Inflammatory macrophage treated with lipopolysaccharide for 4 hours (primary cell): ENCODE results near the gene CFL2.
"Not testable (repeated sequence)": the region's sequence is repeated elsewhere in the genome, so short reads cannot be mapped to it uniquely, and the experiment has no call there.

Experiments
- DNase-seq: peaks from one replicate; pipeline ENCODE4 v3.0.0-alpha.2; 2020

CFL2 gene

DNA sequence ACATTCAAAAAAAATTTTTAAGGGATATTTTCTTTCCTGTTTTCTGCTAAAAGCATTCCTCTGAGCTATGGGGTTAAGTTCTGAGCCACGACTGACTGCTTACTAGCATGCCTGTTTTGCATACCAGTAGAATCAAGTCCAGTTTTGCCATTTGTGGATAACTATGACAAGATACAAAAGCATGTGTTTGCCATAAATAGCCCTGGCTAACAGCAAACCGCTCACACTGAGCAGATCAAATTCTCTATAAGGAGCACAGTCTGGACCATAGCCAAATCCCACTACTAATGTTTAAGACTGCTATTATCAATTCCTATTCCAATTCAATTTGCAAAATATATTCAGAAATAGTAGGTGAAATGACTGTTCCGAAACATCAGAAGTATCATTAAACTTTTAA is 3.2 kb downstream of the CFL2 start:
- DNase-seq = no peak

GRCh38 chr14:34710744-34711143 is 3.6 kb downstream of the CFL2 start:
- no peak for DNase-seq

- no peak for DNase-seq
Observed at GRCh38 chr14:34710006-34710405, 4.4 kb downstream of the CFL2 start.

DNA sequence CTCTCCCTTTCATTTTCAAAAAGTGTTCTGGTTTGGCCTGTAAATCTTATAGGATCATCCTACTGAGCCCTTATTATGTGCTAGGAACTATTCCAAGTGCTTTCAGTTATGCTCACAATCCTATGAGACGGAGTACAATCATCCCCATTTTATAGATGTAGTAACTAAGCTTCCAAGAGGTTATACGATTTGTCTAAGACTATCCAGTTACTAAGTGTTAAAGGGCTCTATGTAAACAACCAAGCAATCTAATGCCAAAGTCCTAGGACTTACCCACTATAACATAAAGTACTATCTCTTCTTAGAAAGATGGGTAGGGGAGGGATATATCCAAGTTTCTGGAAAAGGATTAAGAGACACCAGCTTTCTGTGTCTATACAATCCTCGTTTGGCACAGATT is 6.7 kb downstream of the CFL2 start:
- DNase-seq = no peak

- DNase-seq = no peak
Observed at GRCh38 chr14:34701808-34702207, 12.6 kb downstream of the CFL2 start.

GRCh38 chr14:34700622-34701130 is 13.7 kb downstream of the CFL2 start:
- no peak for DNase-seq

DNA sequence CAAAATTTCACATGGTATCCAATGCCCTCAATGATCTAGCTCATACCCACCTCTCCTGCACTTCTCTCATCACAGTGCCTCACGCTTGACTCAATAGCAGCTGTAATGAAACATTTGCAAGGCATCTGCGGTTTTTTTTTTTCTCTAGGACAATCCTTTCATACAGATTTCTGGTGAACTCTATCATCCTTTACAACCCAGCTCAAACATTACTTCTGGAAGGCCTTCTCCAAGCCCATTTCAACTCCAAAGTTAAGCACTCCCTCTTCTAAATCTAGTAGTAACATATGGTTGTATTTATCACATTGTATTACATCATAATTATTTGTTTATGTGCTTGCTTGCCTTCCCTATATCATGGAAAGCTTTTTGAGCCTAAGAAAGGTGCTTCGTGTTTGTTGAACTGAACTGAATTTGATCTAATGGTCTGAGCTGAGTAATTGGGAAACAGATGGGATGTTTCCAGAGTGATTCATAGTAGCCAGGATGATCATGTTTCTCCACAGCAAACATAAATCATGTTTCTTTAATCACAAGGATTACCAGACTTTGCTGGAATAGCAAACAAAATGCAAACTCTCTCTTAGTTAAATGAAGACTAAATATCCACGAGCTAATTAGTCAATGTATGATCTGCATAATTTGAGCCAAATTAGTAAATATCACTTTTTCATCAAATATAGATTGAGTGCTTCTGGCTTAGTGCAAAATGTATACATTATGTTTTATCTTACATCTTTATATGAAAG is 14.3 kb downstream of the CFL2 start:
- no peak for DNase-seq

DNA sequence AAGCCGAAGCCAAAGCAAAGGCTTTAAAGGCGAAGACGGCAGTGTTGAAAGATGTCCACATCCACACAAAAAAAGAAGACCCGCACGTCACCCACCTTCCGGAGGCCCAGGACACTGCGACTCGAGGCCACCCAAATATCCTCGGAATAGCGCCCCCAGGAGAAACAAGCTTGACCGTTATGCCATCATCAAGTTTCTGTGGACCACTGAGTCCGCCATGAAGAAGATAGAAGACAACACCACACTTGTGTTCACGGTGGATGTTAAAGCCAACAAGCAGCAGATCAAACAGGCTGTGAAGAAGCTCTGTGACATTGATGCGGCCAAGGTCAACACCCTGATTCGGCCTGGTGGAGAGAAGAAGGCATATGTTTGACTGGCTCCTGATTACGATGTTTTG is 20.2 kb downstream of the CFL2 start:
- DNase-seq = not testable (repeated sequence)

- peak; percentile 10 for DNase-seq
Observed at GRCh38 chr14:34693228-34693939, 21.0 kb downstream of the CFL2 start.

DNA sequence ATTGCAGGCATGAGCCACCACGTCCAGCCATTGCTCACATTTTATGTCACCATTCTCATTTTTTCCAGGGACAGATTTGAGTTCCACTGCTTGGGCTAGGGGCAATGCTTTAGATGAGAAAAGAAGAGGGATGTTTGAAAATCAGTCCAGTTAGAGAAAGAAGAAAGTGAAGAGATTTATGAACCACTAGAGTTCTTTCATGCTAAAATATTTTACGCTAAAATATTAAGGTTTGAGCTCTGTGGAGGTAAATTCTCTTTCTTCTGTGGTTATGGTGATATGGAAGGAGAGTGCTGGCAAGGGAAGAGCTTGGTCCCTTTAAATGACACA is 21.5 kb downstream of the CFL2 start:
- DNase-seq = no peak

DNA sequence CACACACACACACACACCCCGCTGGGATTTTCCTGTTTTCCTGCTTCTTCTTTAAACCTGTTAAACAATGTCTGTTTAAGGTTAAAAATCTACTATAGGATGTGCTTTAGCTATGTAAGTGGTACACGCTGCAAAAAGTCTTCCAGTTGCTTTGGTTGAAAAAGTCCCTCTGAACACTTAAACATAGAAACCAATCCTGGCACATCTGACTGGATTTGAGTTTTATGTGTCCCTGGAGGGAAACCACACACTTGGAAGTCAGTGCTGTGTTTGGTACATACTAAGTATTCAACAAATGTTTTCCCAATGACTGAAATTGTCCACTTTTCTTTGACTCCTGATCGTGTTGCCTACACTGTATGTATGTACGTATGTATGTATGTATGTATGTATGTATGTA is 22.0 kb downstream of the CFL2 start:
- no peak for DNase-seq

DNA sequence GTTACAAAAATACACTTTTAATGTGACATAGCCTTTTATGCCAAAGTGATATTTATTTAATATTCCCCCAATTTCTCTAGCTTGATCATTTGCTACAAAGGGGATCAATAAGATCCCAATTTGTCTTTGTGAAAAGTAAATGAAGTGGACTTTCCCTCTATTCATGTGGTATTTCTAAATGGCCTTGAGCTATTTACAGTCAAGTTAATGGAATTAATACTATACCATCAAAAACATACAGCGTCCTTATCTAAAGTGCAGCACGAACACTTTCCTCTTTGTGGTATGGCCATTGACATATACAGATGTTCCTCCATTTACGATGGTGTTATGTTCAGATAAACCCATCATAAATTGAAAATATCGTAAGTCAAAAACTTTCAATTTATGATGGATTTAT is 23.2 kb downstream of the CFL2 start:
- DNase-seq = no peak

DNA sequence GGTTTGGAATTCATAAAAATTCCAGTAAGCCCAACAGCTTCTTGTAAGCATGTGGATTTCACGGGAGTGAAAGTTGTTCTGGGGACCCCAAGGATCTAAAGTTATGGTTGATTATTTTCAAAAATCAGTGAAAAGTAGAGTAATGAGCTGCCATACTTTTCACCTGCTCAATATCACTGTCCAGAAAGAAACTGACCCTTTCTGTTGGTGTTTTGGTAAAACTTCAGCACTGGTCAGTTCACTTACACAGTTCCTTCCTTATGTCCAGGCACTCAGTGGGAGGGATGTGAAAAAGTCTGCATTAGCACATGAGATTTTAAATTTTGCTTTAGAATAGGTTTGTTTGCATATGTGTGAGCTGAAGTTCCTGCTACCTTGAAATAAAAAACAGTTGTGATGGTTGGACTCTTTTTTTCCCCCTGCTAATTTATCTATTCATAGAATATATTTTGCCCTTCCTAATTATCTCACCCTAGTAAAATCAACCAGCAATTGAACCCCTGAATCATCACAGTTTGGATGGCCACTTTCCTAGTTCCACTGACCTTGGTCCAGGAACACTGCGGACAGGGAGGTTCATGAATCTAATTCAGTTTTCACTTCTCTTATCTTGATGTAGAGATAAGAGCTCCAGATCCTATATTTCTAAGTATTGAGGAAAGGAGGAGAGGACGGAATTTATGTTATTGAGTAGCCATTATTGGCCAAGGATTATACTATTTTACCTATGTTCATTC is 25.8 kb downstream of the CFL2 start:
- DNase-seq = no peak

DNA sequence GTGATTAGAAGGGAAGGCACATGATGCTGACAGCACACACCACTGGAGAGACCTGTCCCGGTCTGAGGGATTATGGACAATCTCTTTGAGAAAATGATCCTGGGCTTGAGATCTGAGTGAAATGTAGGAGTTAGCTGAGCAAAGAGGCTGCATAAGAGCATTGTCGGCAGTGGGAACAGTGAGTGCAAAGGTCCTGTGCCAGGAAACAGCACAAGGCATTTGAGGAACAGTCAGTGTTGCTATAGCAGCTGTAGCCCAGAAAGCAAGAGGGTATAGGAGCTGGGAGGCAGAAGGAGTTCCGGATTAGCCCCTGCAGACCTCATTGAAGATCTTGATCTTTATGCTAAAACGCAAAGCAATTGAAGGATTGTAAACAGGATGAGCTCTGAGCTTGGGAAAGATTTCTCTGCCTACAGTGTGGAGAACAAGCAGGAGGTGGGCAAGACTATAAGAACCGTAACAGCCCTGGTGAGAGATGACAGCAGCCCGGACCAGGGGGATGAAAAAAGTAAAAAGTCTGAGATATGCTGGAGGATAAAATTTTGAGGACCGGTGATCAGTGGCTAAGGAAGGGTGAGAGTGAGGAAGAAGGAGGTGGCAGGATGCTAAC is 28.5 kb downstream of the CFL2 start:
- no peak for DNase-seq

DNA sequence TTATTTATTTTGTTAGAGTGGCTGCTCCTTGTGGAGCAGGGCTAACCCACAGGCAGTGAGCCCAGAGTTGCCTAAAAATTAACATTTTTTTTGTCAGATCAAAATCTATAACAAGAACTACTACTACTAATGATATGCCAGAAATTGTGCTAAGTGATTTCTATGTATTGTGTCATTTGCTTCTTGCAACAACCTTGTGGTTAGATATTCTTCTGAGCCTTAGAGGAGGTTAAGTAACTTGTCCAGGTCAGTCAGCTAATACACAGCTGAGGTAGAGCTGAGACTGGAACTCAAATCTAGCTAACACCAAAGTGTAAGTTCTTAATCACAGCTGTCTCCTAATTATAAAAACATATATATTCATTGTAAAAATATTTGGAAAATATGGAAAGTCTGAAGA is 29.8 kb downstream of the CFL2 start:
- peak; percentile 37 for DNase-seq

DNA sequence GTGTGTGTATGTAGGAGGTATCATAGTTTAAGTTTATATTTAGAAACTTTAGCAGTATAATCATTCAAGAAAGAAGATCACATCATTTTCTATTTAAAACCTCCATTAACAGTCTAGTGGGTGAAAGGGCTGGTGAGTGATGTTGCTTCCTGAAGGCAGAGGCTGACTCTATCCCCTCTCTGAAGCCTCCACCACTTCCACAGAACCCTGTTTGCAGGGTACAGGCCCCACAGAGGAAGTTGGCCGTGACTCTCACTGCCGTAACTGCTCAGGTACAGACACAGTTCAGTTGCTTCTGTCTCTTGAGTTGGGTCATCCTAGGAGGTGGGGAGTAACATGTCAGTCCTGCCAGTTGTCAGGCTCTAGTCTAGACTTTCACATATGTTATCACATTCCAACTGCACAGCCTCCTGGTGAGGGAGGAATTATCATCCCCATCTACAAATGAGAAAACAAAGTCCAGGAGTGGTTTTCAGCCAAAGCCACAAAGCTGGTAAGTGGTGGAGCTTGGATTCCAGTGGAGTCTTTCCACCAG is 31.5 kb downstream of the CFL2 start:
- DNase-seq = peak; percentile 31

- no peak for DNase-seq
Observed at GRCh38 chr14:34680806-34681479, 33.5 kb downstream of the CFL2 start.

DNA sequence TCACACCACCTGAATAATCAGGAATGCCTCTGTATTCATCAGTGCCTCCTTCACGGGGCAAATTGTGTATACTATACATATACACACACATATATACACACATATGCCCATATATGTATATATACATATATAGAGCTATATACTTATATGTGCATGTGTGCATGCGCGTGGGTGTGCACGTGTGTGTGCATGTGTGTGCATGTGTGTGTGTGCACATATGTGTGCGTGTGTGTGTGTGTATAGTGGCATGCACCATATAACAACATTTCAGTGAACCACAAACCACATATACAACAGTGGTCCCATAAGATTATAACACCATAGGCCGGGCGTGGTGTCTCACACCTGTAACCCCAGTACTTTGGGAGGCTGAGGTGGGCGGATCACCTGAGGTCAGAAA is 35.7 kb downstream of the CFL2 start:
- no peak for DNase-seq

GRCh38 chr14:34678306-34678705 is 36.1 kb downstream of the CFL2 start:
- no peak for DNase-seq

DNA sequence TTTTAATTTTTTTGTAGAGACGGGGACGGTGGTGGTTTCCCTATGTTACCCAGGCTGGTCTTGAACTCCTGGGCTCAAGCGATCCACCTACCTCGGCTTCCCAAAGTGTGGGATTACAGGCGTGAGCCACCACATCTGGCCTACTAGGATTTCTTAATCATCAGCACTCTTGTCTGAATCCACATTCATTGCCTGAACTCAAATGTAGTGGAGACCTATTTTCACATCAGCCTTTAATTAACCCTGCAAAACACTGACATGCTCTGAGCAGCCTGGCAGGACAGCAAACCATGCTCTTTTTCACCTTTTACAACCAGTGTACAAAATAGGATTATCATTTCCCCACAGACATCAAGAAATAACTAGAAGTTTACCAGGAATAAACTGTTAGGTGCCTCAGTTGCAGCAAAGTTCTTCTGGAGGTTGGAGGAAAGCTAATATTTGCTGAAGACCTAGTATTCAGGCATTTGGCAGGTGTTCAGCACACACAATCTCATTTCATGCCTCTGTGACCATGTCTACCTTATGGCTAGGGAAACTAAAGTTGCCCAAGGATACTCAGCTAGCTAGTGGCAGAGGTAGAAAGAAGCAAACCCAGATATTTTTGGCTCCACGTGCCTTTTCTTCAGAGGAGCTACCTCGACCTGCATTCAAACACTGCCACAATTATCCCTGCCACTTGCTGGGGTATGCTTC is 37.7 kb downstream of the CFL2 start:
- DNase-seq = no peak

- DNase-seq = no peak
Observed at GRCh38 chr14:34673702-34674101, 40.7 kb downstream of the CFL2 start.

DNA sequence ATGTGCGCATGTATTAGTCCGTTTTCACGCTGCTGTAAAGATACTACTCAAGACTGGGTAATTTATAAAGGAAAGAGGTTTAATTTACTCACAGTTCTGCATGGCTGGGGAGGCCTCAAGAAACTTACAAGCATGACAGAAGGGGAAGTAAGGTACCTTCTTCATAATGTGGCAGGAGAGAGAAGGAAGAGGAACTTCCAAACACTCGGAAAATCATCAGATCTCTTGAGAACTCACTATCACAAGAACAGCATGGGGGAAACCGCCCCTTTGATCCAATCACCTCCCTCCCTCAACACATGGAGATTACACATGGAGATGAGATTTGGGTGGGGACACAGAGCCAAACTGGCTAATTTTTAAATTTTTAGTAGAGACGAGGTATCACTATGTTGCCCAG is 42.7 kb downstream of the CFL2 start:
- peak; percentile 4 for DNase-seq
